NCI-H1092 (cell line): ENCODE results near the gene ADORA3.

Source experiments
- DNase-seq: peaks from one replicate; lab custom pipeline; 2025; lab: John Stamatoyannopoulos, UW

ADORA3 gene

DNA sequence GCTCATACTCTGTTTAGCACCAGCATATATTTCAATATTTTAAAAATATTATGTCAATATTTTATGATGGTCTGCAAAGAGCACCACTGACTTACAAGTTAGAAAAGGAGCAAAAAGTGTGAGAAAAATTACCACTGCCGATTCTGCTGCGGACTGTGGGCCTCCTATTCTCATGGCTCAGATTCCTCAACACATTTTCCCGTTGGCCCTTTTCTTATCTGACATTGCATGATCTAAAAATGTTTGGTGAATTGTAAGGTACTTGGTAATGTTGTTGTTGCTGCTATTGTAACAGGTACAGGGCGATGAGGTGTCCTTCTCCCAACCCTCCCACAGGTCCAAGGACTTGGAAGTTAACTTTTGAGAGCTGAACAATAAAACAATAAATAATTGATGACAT, 28.9 kb downstream of the ADORA3 start:
- no peak for DNase-seq

DNA sequence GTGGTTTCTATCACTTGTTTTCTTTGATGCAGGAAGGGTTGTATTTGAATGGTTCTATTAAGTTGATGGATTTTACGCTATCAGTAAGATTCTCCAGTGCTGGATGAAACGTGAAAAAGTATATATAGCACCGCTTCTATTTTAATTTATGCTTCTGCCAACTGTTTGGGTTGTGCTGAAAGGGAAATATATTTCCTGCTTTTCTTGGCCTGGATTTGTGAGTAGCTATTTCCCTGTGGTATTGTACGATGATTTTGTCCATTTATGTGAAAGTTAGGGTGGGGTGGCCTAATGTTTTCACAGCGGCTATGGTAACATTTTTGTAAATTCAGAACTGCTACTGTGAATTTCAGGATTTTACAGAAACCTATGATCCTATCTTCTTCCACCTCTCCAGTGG, 29.3 kb downstream of the ADORA3 start:
- no peak for DNase-seq

DNA sequence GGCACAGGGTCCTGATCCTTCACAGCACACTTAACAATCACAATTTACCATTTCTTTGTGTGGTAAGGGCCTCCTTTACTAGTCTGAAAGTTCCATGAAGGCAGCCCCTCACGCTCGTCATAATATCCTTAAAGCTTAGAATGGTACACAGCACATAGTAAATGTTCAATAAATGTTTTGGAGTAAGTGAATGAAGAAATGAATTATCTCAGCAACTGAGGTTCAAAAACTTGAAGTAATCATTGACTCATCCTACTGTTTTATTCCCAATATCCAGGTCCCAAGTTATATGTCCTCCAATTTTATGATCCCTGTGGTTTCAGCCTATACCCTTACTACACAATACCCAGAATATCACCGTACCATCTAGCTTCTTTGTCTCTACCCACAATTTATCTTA, 31.9 kb downstream of the ADORA3 start:
- no peak for DNase-seq

DNA sequence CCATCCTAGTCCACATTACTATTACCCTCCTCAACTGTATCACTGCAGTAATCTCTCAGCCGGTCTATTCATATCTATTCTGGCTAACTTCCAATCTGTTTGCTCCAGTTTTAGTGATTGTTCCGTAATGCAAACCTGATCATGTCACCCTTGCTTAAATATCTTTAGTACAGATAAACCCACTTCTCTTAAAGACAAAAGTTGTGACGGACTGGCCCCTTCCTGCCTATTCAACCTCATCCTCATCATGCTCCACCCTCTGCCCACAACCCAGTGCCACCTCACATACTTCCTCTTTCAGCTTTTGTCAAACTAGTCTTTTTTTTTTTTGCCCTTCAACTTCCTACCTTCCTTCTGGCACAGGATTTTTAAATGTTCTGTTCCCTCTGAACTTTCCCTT, 32.4 kb downstream of the ADORA3 start:
- DNase-seq = no peak

DNA sequence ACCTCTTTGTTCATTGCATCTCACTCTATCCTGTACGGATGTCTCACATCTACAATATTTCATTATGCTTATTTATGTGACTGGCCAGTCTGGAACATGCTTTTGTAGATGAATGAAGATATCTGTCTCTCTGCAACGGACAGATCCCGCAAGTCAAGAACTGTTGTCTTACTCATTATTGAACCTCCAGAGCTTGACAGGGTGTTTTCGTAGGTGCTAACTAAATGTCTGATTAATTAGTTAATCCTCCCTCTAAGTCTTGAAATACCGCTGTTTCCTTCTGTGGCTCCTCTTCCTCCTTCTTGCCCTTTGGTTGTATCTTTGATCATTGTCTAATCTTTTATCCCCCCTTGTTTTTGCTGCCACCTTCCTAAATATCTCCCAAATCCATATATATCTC, 32.8 kb downstream of the ADORA3 start:
- DNase-seq = no peak

DNA sequence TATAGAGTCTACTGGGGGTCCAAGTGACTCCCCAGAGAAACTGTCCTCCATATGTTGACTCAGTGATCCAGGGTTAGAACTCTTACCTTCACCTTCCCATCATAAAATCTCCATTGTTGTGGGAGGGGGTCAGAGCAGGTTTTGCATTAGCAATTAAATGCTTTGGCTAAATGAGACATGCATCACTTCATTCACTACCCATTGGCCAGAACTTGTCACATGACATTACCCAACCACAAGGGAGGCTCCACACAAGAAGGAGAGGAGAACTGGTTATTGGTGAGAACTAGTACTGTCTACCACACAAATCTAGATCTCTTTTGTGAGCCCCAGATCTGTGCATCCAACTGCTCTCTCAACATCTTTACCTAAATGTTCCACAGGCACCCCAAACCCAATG, 33.9 kb downstream of the ADORA3 start:
- no peak for DNase-seq

DNA sequence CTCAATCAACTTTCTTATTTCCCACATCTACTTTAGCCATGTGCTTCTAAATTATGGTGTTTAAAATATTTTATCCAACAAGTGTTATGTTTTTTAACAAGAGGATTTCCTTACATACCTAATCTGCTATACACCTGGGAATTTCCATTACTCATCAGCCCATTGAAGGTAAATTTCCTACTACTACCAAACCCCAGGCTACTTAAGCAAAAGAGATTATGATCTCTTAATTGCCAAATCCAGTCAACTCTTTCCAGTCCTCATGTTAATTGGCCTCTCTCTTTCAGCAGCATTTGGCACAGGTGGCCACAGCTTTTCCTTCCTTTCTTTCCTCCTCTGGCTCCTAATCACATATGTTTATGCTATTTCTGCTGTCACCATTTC, 34.7 kb downstream of the ADORA3 start:
- DNase-seq = no peak

DNA sequence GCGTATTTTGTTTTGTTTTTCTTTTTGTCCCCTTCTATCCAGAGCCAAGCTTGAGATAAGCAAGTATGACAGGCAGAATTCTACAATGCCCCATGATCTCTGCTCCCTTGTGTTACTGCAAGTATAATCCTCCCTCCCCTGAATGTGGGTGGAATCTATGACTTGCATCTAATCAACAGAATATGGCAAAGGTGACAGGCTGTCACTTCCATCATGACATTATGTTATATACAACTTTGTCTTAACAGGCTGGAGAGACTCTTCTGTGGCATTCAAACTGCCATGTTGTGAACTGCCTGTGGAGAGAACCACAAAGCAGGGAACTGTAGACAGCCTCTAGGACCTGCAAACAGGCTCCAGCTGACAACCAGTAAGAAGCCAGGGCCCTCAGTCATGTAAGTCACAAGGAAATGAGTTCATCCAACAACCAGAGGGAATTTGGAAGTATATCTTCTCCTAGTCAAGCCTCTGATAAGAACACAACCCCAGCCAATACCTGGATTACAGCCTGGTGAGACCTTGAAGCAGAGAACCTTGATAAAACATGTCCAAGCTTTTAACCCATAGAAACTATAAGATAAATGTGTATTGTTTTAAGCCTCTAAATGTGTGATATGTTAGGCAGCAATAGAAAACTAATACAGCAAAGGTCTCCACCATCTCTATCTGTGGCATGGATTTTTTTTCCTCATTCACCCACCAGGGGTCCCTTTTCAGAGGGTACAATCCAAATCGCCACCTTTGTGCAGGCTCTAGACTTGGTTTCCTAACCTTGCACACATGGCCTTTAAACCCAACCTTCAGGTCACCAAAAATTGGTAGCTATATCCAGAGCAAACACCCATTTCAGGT, 35.3 kb downstream of the ADORA3 start:
- no peak for DNase-seq

DNA sequence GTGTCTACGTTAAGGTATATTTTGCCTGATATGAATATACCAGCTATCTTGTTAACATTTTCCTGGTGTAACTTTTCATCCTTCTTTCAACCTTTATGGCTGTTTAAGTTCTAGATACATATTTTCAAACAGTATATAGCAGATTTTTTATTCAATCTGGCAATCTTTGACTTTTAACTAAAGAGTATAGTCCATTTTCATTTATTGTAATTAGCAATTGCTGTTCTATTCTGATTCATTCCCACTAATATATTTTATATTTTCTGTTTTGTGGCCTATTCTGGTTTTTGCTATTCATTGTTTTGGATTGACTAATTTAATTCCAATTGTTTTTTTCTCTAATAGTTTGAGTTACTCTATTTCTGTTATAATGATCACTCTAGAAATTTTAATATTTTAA, 37.0 kb downstream of the ADORA3 start:
- DNase-seq = no peak

DNA sequence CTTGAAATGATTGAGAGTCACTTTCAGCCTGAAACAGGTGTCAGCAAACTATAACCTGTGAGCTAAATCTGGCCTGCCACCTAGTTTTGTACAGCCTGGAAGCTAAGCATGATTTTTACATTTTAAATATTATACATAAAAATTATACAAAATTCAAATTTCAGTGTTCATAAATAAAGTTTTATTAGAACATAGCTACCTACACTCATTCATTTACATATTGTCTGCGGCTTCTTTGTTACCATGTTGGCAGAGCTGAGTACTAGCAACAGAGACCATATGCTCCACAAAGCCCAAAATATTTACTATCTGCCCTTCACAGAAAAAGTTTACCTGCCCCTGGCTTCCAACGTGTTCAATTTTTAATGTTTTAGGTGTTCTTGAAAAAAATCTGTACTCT, 37.7 kb downstream of the ADORA3 start:
- no peak for DNase-seq

DNA sequence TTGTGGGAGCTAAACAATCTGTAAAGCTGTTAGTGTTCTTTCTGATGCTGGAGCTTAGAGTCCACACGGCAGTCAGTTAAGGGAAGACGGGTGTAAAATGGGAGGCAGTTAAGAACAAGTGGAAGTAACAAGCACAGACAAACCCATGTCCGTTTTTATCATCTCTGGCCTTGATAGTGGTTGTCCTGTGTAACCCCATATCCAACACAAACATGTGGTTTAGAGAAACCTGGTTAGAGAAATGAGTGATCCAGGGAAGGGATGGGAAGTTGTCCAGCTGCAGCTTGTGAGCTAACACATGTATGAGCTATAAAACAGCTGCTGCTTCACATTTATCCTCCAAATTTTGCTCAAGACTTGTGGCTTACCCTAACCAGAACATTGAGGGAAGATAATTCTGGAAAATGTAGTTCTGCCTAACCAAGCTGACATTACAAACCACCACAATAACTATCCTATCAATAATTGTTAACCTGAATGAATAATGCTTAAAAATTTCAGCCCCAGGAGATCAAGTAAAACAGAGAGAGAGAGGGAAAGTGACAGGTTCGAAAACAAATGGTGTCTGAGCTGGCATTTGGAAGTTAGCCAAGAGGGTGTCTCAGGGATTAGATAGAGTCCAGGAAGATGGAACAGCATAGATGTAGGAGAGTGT, 40.3 kb downstream of the ADORA3 start:
- DNase-seq = no peak

DNA sequence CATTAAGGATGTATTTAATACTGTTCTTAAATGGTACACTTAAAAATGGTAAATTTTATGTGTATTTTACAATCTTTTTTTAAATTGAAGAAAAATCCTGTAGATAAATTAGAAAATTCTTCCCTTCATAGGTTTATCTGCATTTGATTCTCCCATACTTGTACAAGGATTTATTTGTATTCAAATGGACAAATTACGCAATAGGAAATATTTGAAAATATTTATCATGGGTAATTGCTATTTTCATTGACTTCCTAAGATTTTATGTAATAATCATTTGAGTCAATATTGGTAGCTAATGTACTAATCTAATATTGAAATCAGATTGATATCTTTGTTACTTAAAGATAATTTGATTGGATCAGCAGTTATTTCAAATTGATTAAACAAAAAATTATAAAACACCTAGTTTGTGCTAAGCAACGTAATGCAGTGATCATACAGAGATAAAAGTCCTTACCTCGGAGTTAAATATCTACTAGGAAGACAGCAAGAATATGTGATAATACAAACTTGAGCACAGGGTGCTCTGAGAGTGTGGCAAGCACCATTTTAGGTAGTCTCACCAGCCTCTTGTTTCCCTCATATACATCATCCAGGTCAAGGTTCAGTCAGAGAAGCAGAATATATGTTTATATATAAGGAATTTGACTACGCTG, 40.9 kb downstream of the ADORA3 start:
- no peak for DNase-seq

DNA sequence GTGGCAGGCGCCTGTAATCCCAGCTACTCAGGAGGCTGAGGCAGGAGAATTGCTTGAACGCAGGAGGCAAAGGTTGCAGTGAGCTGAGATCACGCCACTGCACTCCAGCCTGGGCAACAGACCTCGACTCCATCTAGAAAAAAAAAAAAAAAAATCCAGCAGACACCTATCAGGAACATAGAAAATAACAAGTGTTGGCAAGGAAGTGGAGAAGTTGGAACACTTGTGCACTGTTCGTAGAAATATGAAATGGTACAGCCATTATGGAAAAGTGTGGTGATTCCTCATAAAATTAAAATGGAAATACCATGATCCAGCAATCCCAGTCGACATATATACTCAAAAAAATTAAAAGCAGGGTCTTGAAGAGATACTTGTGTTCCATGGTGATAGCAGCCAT, 41.7 kb downstream of the ADORA3 start:
- no peak for DNase-seq

DNA sequence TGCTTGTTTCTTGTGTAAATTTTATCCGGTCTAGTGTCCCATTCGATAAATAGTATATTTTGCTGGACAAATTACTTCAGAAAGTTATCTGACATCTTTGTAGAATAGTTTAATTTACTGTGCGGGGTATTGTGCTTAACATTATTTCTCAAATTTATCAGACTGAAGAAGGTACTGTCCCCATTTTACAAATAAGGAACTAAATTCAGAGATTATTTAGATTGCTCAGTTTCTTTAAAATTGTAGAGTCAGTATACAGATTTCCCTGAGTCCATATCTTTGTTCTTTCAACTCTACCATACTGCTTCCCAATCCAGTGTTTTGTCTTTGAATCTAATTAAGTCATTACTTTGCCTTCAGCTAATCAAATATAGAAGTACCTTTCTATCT, 47.8 kb downstream of the ADORA3 start:
- DNase-seq = no peak

DNA sequence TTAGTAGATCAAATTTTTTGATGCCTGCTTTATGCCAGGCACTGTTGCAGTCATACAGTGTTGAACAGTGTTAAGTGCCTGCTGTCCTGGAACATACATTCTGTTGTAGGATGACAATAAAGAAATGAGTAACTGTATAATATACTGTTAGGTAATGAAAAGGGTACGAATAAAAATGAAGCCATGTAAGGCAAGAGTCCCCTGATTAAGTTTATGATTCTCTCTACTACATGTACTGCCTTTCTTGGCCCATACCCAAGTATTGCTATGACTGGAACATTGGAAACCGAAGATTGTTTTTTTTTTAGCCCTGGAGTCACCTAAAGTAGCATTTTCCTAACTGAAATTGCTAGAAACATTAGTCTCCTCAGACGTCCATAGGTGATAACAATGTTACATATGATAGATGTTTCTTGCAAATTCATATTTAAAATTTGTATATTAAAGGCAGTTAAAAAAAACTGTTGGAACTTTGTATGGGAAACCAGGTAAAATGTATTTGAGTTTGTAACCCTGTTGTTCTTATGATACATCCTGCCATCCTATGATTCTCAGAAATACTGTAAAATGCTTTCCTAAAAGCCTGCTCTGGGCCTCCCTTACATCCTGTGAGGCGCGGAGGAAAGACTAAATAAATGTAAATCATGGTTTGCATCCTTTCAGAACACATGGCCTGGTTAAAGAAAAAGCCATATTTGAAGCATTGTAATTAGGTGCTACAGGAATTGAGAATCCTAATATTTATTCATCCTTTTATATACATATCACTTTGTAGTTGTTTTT, 48.4 kb downstream of the ADORA3 start:
- no peak for DNase-seq

DNA sequence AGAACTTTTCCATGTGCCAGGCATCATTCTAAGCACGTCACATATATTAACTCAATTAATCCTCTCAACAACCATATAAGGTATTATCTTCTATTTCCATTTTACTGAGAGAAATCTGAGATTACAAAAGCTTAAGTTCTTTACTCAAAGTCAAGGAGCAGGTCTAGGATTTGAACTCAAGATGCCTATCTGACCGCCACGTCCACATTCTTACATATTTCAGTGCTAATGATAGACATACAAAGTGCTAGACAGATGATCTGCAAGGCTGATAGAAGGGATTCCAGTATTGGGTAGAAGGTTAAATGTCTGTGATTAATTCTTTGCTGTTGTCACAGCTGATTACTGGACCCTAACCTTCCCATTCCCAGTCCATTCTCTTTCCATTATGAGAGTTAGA, 49.7 kb downstream of the ADORA3 start:
- DNase-seq = no peak

DNA sequence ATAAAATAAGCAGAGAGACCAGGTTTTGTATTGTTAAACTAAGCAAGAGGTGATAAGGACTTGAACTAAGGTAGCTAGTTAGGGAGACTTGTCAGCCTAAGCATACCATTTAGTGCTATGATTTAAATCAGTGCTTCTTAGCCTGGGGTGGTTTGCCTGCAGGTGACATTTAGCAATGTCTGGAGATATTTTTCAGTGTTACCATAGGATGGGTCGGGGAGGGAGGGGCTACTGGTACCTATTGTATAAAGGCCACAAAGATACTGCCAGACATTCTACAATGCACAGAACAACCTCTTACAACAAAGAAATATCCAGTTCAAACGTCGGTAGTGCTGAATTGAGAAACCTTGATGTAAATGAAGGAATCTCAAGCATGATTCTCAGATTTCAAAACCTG, 50.9 kb downstream of the ADORA3 start:
- no peak for DNase-seq

DNA sequence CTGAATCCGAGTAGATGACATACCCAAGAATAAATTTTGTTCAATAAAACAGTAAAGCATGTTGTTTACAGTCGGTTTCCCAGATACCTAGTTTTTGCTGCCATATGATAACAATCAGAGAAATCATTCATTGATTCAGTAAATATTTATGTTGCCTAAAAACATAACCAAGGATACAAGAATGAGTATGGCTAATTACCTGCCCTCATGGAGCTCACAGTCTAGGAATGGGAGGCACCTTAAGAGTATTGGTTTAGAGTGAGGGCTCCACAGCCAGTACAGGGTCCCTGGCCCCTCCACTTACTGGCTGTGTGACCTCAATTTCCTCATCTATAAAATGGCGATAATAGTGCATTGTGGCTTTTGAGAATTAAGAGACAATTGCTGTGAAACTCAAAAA, 53.2 kb downstream of the ADORA3 start:
- DNase-seq = no peak

DNA sequence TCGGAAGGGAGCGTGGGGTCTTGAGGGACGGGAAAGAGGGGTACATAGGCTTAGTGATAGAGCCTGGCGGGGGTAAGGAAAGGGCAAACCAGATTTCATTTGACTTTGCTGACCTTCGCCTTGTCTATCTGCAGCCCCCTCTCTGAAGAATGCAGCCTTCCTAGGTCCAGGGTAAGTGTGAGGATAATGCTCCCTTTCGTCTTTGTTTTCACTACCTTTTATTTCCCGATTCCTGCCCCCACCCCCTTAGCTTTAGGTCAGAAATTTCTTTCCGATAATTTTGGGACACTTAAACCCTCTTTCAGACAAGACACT, 53.8 kb downstream of the ADORA3 start:
- no peak for DNase-seq
